HG03521 (cell line): Measurements from ENCODE around the gene KRT2.

Source experiments
- ATAC-seq: cut with Tn5 transposase; IDR thresholded peaks from one replicate; pipeline ENCODE4 v1.9.1; 2021; ENCODE audit warnings: mild to moderate bottlenecking, moderate library complexity; ENCODE audit not compliant: unreplicated experiment

Gene KRT2

GRCh38 chr12:52667509-52667908 is 15.5 kb upstream of the KRT2 start:
- no peak for ATAC-seq

- no peak for ATAC-seq
These were observed 14.5 kb upstream of the KRT2 start for GRCh38 chr12:52666471-52666870.

GRCh38 chr12:52663420-52663819 is 11.4 kb upstream of the KRT2 start:
- ATAC-seq, result no peak

- ATAC-seq, result no peak
These were observed 10.9 kb upstream of the KRT2 start for GRCh38 chr12:52662918-52663229.

- ATAC-seq, result no peak
These were observed 10.3 kb upstream of the KRT2 start for GRCh38 chr12:52662093-52662917.

GRCh38 chr12:52661668-52662067 is 9.7 kb upstream of the KRT2 start:
- no peak for ATAC-seq

GRCh38 chr12:52660934-52661499 is 9.0 kb upstream of the KRT2 start:
- ATAC-seq, result no peak

GRCh38 chr12:52659951-52660350 is 7.9 kb upstream of the KRT2 start:
- no peak for ATAC-seq

GRCh38 chr12:52659395-52659794 is 7.4 kb upstream of the KRT2 start:
- ATAC-seq, result no peak

- ATAC-seq, result no peak
These were observed 6.2 kb upstream of the KRT2 start for GRCh38 chr12:52658196-52658595.

- ATAC-seq, result no peak
These were observed 5.4 kb upstream of the KRT2 start for GRCh38 chr12:52657250-52657902.

GRCh38 chr12:52656616-52657015 is 4.6 kb upstream of the KRT2 start:
- no peak for ATAC-seq

- ATAC-seq, result no peak
These were observed 3.7 kb upstream of the KRT2 start for GRCh38 chr12:52655720-52656124.

- ATAC-seq, result no peak
These were observed 3.2 kb upstream of the KRT2 start for GRCh38 chr12:52655251-52655650.

GRCh38 chr12:52650520-52651081 is 1.4 kb downstream of the KRT2 start:
- no peak for ATAC-seq

- ATAC-seq, result no peak
These were observed 2.9 kb downstream of the KRT2 start for GRCh38 chr12:52649066-52649465.

GRCh38 chr12:52648012-52648550 is 3.9 kb downstream of the KRT2 start:
- ATAC-seq, result no peak

GRCh38 chr12:52647601-52648000 is 4.4 kb downstream of the KRT2 start:
- no peak for ATAC-seq

GRCh38 chr12:52646613-52647012 is 5.4 kb downstream of the KRT2 start:
- no peak for ATAC-seq

- no peak for ATAC-seq
These were observed 6.0 kb downstream of the KRT2 start for GRCh38 chr12:52645982-52646381.

GRCh38 chr12:52645120-52645761 is 6.8 kb downstream of the KRT2 start:
- no peak for ATAC-seq
